ENCODE measurements around the gene KLB. TPM values are rescaled to one million over a fixed set of nuclear protein-coding genes. Genes with fewer than 3 reads are reported as not detected.

KLB gene
- total RNA-seq, 1 experiment from 2014 or later: not detected

DNA sequence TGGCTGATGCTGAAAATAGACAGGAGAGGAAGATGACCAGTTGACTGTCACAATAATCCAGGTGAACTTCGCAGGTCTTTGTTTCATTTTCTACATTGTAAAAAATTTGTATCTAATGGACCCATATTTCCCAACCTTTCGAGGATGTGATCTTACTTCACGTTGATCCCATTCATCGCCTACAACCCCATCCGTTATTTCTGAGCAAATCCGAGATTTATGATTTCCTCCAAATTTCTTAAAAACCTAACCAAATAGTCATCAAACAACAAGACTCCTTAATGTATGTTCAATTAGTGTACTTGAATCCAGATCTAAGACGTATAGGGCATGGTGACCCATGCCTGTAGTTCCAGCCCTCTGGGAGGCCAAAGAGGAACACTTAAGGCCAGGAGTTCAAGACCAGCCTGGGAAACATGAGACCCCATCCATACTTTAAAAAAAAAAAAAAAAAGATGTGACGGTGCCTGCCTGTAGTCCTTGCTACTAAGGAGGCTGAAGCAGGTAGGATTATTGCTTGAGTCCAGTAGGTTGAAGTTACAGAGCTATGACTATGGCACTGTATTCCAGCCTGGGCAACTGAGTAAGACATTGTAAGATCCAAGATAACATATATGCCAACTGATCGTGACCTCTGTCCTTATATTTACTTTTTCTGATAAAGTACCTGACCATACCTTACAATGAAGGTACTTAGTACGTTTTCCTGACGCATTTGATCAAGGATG lies 46.3 kb downstream of the KLB start:
- Histone ChIP-seq H3K36me3 (ENCODE audit: low read depth) (peaks cover 72% of the 10 kb centered on the region), H3K4me3 (no peak overlapping the region), H3K9me3 (ENCODE audit: insufficient read depth, low read depth) (no peaks in the 10 kb centered on the region), H4K20me1 (ENCODE audit: insufficient read depth) (peaks cover 85% of the 10 kb centered on the region), H2AFZ (no peak overlapping the region), H3K9me2 (ENCODE audit: insufficient read depth) (no peaks in the 10 kb centered on the region), H3K4me2 (no peak overlapping the region), H3K4me1 (replicated peaks; ENCODE audit: insufficient read depth) (peaks cover 13% of the 10 kb centered on the region), H3K79me2 (ENCODE audit: low read depth) (peaks cover 41% of the 10 kb centered on the region), H3F3A (ENCODE audit: insufficient read depth, low read depth) (peaks cover 99% of the 10 kb centered on the region), H3K27ac (no peak overlapping the region), H3K27me3 (ENCODE audit: insufficient read depth, low read depth) (no peaks in the 10 kb centered on the region)
- ChIA-PET POLR2A (ENCODE audit: unreplicated experiment) (interaction anchor here (0.7 kb wide), 1 partner anchor 381 kb away, joined by 4 read pairs; no protein-coding TSS in a partner anchor), CTCF (no interaction called here)
- intact Hi-C loops (cut with micrococcal nuclease; ENCODE audit: unreplicated experiment): loop anchor here (10.0 kb wide), 1 partner anchor 578 kb away; no protein-coding TSS in a partner anchor
- no TSS peak for BruUV-seq (replicated peaks)
- DNase-seq: no peak
- TF ChIP-seq, protein P1, sequence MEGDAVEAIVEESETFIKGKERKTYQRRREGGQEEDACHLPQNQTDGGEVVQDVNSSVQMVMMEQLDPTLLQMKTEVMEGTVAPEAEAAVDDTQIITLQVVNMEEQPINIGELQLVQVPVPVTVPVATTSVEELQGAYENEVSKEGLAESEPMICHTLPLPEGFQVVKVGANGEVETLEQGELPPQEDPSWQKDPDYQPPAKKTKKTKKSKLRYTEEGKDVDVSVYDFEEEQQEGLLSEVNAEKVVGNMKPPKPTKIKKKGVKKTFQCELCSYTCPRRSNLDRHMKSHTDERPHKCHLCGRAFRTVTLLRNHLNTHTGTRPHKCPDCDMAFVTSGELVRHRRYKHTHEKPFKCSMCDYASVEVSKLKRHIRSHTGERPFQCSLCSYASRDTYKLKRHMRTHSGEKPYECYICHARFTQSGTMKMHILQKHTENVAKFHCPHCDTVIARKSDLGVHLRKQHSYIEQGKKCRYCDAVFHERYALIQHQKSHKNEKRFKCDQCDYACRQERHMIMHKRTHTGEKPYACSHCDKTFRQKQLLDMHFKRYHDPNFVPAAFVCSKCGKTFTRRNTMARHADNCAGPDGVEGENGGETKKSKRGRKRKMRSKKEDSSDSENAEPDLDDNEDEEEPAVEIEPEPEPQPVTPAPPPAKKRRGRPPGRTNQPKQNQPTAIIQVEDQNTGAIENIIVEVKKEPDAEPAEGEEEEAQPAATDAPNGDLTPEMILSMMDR (conservative IDR thresholded peaks at IDR 0.05): no peak
- no peak for TF ChIP-seq EZH2 (IDR thresholded peaks at IDR 0.05; ENCODE audit: low read depth)

GRCh38 chr4:39453738-39454137 lies 47.0 kb downstream of the KLB start:
- Histone ChIP-seq H3K27me3 (ENCODE audit: insufficient read depth, low read depth) (no peaks in the 10 kb centered on the region), H2AFZ (no peak overlapping the region), H3K36me3 (ENCODE audit: low read depth) (peaks cover 74% of the 10 kb centered on the region), H3K79me2 (ENCODE audit: low read depth) (peaks cover 48% of the 10 kb centered on the region), H3K9me3 (ENCODE audit: insufficient read depth, low read depth) (no peaks in the 10 kb centered on the region), H4K20me1 (ENCODE audit: insufficient read depth) (peaks cover 81% of the 10 kb centered on the region), H3K4me2 (no peak overlapping the region), H3K27ac (no peak overlapping the region), H3F3A (ENCODE audit: insufficient read depth, low read depth) (peaks cover 99% of the 10 kb centered on the region), H3K9me2 (ENCODE audit: insufficient read depth) (no peaks in the 10 kb centered on the region), H3K4me3 (no peak overlapping the region), H3K4me1 (replicated peaks; ENCODE audit: insufficient read depth) (peaks cover 13% of the 10 kb centered on the region)
- intact Hi-C loops (cut with micrococcal nuclease; ENCODE audit: unreplicated experiment): loop anchor here (10.0 kb wide), 1 partner anchor 579 kb away; no protein-coding TSS in a partner anchor
- DNase-seq: no peak
- ChIA-PET POLR2A (ENCODE audit: unreplicated experiment) (interaction anchor here (0.7 kb wide), 1 partner anchor 97 kb away, joined by 6 read pairs; no protein-coding TSS in a partner anchor), CTCF (no interaction called here)
- TF ChIP-seq, protein P1 (conservative IDR thresholded peaks at IDR 0.05): no peak
- TF ChIP-seq EZH2 (IDR thresholded peaks at IDR 0.05; ENCODE audit: low read depth): no peak
- no TSS peak for BruUV-seq (replicated peaks)

- no peaks in the 10 kb centered on the region for H3K9me2 ChIP-seq (ENCODE audit: insufficient read depth)
Measured at GRCh38 chr4:39455486-39455885, 48.8 kb downstream of the KLB start.

More at GRCh38 chr4:39455486-39455885, 48.8 kb downstream of the KLB start:
- H3K79me2 ChIP-seq (ENCODE audit: low read depth): peaks cover 49% of the 10 kb centered on the region
- H3K27me3 ChIP-seq (ENCODE audit: insufficient read depth, low read depth): no peaks in the 10 kb centered on the region
- H3K4me2 ChIP-seq: peak overlapping the region; percentile 98
- H3K4me1 ChIP-seq (replicated peaks; ENCODE audit: insufficient read depth): peaks cover 14% of the 10 kb centered on the region
- BruUV-seq (replicated peaks): no TSS peak
- H2AFZ ChIP-seq: no peak overlapping the region
- ChIA-PET CTCF (no interaction called here), POLR2A (ENCODE audit: unreplicated experiment) (interaction anchor here (0.5 to 0.7 kb wide), 2 partner anchors 36 to 38 kb away, joined by 3 to 20 read pairs; no protein-coding TSS in a partner anchor)
- intact Hi-C loops (cut with micrococcal nuclease; ENCODE audit: unreplicated experiment): loop anchor here (5.0 to 10.0 kb wide), 2 partner anchors 581 to 698 kb away; no protein-coding TSS in a partner anchor
- H3K9me3 ChIP-seq (ENCODE audit: insufficient read depth, low read depth): no peaks in the 10 kb centered on the region
- no peak for DNase-seq
- H3K4me3 ChIP-seq: no peak overlapping the region
- peaks cover 70% of the 10 kb centered on the region for H3K36me3 ChIP-seq (ENCODE audit: low read depth)
- H3F3A ChIP-seq (ENCODE audit: insufficient read depth, low read depth): peaks cover 98% of the 10 kb centered on the region
- no peak for TF ChIP-seq EZH2 (IDR thresholded peaks at IDR 0.05; ENCODE audit: low read depth)
- no peak overlapping the region for H3K27ac ChIP-seq
- peaks cover 68% of the 10 kb centered on the region for H4K20me1 ChIP-seq (ENCODE audit: insufficient read depth)

Data from PC-9 (cell line).